ENCODE data around the gene MCTP2. TPM values are rescaled to one million over a fixed set of nuclear protein-coding genes. Genes with fewer than 3 reads are reported as not detected.

Gene MCTP2
- total and polyA plus RNA-seq, 2 of the 13 experiments (the other 11 are each of a cell fraction or from before 2014, with no cell fraction given): 5.1 to 8.6 TPM

DNA sequence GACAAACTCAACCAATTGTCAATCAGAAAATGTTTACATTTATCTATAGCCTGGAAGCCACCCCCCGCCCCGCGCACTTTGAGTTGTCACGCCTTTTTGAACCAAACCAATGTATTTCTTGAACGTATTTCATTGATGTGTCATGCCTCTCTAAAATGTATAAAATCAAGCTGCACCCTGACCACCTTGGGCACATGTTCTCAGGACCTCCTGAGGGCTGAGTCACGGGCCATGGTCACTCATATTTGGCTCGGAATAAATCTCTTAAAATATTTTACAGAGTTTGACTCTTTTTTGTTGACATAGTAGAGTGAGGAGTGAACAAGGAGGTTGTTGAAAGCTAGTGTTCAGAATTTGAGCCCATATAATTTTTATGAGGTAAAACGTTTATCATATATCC, 6.5 kb downstream of the MCTP2 start:
- BruUV-seq (replicated peaks): no TSS peak
- TF ChIP-seq, protein P1, sequence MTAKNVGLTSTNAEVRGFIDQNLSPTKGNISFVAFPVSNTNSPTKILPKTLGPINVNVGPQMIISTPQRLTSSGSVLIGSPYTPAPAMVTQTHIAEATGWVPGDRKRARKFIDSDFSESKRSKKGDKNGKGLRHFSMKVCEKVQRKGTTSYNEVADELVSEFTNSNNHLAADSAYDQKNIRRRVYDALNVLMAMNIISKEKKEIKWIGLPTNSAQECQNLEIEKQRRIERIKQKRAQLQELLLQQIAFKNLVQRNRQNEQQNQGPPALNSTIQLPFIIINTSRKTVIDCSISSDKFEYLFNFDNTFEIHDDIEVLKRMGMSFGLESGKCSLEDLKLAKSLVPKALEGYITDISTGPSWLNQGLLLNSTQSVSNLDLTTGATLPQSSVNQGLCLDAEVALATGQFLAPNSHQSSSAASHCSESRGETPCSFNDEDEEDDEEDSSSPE (CRISPR knock-in tag; IDR thresholded peaks at IDR 0.05): no peak
- TF ChIP-seq, protein P2, sequence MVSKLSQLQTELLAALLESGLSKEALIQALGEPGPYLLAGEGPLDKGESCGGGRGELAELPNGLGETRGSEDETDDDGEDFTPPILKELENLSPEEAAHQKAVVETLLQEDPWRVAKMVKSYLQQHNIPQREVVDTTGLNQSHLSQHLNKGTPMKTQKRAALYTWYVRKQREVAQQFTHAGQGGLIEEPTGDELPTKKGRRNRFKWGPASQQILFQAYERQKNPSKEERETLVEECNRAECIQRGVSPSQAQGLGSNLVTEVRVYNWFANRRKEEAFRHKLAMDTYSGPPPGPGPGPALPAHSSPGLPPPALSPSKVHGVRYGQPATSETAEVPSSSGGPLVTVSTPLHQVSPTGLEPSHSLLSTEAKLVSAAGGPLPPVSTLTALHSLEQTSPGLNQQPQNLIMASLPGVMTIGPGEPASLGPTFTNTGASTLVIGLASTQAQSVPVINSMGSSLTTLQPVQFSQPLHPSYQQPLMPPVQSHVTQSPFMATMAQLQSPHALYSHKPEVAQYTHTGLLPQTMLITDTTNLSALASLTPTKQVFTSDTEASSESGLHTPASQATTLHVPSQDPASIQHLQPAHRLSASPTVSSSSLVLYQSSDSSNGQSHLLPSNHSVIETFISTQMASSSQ (IDR thresholded peaks at IDR 0.05; ENCODE audit: low read depth): no peak
- TF ChIP-seq, protein P2 (CRISPR knock-in tag; IDR thresholded peaks at IDR 0.05; ENCODE audit: borderline replicate concordance): no peak
- no peak for TF ChIP-seq HDAC1 (CRISPR knock-in tag; IDR thresholded peaks at IDR 0.05)
- TF ChIP-seq ZMYM4 (CRISPR knock-in tag; IDR thresholded peaks at IDR 0.05): no peak
- no peak for TF ChIP-seq ZNF143 (CRISPR knock-in tag; IDR thresholded peaks at IDR 0.05)
- TF ChIP-seq, protein P3, sequence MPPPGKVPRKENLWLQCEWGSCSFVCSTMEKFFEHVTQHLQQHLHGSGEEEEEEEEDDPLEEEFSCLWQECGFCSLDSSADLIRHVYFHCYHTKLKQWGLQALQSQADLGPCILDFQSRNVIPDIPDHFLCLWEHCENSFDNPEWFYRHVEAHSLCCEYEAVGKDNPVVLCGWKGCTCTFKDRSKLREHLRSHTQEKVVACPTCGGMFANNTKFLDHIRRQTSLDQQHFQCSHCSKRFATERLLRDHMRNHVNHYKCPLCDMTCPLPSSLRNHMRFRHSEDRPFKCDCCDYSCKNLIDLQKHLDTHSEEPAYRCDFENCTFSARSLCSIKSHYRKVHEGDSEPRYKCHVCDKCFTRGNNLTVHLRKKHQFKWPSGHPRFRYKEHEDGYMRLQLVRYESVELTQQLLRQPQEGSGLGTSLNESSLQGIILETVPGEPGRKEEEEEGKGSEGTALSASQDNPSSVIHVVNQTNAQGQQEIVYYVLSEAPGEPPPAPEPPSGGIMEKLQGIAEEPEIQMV (CRISPR knock-in tag; IDR thresholded peaks at IDR 0.05; ENCODE audit: low read depth): no peak
- no peak for TF ChIP-seq ERF (CRISPR knock-in tag; IDR thresholded peaks at IDR 0.05)
- TF ChIP-seq SP2 (CRISPR knock-in tag; IDR thresholded peaks at IDR 0.05): no peak
- TF ChIP-seq TCF7L2 (IDR thresholded peaks at IDR 0.05; ENCODE audit: low read depth, low read length): no peak
- TF ChIP-seq, protein P4, sequence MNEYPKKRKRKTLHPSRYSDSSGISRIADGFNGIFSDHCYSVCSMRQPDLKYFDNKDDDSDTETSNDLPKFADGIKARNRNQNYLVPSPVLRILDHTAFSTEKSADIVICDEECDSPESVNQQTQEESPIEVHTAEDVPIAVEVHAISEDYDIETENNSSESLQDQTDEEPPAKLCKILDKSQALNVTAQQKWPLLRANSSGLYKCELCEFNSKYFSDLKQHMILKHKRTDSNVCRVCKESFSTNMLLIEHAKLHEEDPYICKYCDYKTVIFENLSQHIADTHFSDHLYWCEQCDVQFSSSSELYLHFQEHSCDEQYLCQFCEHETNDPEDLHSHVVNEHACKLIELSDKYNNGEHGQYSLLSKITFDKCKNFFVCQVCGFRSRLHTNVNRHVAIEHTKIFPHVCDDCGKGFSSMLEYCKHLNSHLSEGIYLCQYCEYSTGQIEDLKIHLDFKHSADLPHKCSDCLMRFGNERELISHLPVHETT (CRISPR knock-in tag; conservative IDR thresholded peaks at IDR 0.05): no peak
- no peak for TF ChIP-seq ZFP36 (IDR thresholded peaks at IDR 0.05; ENCODE audit: borderline replicate concordance, low read depth, low read length, partially characterized antibody)
- no peak for TF ChIP-seq ZNF543 (CRISPR knock-in tag; IDR thresholded peaks at IDR 0.05)
- TF ChIP-seq ARID2 (CRISPR knock-in tag; IDR thresholded peaks at IDR 0.05; ENCODE audit: borderline replicate concordance): no peak
- no peak for TF ChIP-seq ZNF333 (CRISPR knock-in tag; IDR thresholded peaks at IDR 0.05; ENCODE audit: borderline replicate concordance)
- no peak for TF ChIP-seq ZNF441 (CRISPR knock-in tag; IDR thresholded peaks at IDR 0.05; ENCODE audit: borderline replicate concordance)

More for the DNA sequence above, 6.5 kb downstream of the MCTP2 start:
- H3K27me3 ChIP-seq (ENCODE audit: control insufficient read depth in 1 of 2, insufficient read depth in 2 of 2, low read length in 2 of 2): no peaks in the 10 kb centered on the region
- FAIRE-seq (no peak), ATAC-seq (no peak), DNase-seq (ENCODE audit: low spot score) (no peak)
- H3K9ac ChIP-seq (ENCODE audit: insufficient read depth, low read depth, low read length): no peak overlapping the region
- CTCF ChIA-PET (ENCODE audit: low intra/inter-chr PET ratio, low total read pairs): no interaction called here
- 61% methylated on average over 8 of the region's 8 CpGs for WGBS (ENCODE audit: low lambda C conversion rate)
- H3K4me1 ChIP-seq (ENCODE audit: insufficient read depth, low read length): no peaks in the 10 kb centered on the region
- POLR2A ChIA-PET: no interaction called here
- H3K79me2 ChIP-seq (ENCODE audit: insufficient read depth, low read length): peaks cover 11% of the 10 kb centered on the region
- in situ Hi-C loops (cut with HindIII; ENCODE audit: extremely low pct_ligation_motif_present, low pct_unique_long_range_greater_than_20kb) (no loop called here), intact Hi-C loops (cut with micrococcal nuclease; ENCODE audit: unreplicated experiment) (no loop called here)
- no peaks in the 10 kb centered on the region for H3K36me3 ChIP-seq (replicated peaks in 1 of 2; ENCODE audit: control insufficient read depth in 1 of 2, insufficient read depth in 2 of 2, low read length in 2 of 2)
- H2AFZ ChIP-seq (ENCODE audit: low read length): no peak overlapping the region
- no peaks in the 10 kb centered on the region for H3K9me3 ChIP-seq (ENCODE audit: low read length)
- no peak overlapping the region for H3K27ac ChIP-seq (ENCODE audit: extremely low read length, insufficient read depth, low read length)
- no peaks in the 10 kb centered on the region for H4K20me1 ChIP-seq (ENCODE audit: insufficient read depth, low read length)
- no peak overlapping the region for H3K4me2 ChIP-seq (ENCODE audit: low read depth, low read length)
- H3K4me3 ChIP-seq (replicated peaks in 1 of 3; ENCODE audit: insufficient read depth in 1 of 3, low read depth in 2 of 3, low read length in 3 of 3): no peak overlapping the region

Data from HepG2 (cell line).